DMS153 treated with DMSO at 0.1 percent for 48 hours (cell line): Measurements from ENCODE around the gene OGA.

Source experiments
- DNase-seq: peaks from one replicate; lab custom pipeline; 2025; ENCODE audit not compliant: unreplicated experiment; lab: John Stamatoyannopoulos, UW

The OGA gene

DNA sequence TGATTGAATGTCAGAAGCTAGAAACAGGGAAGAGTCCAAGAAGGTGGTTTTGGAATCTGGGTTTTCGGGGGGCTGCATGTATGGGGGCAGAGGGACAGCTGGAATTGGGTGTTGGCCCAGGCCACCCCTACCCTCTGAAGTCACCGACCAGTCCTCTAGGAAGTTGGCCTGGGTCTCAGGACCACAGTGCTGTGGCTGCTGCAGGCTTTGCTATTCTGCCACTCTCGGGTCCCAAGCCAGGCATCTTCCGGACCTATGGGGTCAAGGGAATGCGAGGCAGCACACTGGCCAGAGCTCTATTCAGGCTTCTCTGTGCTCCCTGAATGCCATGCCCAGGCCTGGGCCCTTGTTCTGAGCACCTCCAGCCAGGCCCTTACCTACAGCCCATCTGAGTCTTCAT is 55.5 kb downstream of the OGA start:
- DNase-seq: no peak

DNA sequence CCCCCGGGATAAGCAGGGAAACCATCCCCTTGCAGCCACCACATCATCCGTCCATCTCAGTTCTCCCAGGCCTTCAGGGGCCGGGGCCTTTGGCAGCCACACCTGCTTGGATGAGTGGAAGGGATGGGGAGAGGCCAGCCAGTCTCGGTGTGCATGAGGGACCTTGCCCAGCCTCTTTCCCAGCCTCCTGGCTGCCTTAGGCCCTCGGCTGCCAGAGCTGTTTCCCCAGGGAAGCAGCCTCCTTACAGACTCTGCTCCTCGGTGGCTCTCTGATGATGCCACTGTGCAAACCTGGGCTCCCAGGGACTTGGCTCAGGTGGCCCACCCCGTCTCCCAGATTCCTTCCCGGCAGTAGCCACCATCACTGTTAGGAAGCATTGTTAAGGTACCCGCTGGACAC is 57.0 kb downstream of the OGA start:
- no peak for DNase-seq

DNA sequence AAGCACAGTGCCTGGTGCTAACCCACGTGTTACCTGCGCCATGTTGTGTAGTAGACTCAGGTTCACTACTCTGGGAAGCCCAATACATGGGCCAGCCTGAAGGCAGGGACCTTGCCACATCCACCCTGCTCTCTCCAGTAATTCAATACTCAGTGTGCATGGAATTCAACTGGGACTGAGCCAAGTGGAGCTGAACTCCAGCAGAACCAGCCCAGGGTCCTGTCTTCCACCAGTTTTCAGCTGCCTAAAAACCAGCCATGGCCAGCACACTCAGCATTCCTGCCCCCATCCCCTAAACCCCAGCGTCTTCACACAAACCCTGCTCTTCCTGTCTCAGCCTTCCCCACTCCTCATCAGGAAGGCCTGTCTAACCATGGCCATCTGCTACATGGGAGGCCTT is 57.7 kb downstream of the OGA start:
- no peak for DNase-seq

DNA sequence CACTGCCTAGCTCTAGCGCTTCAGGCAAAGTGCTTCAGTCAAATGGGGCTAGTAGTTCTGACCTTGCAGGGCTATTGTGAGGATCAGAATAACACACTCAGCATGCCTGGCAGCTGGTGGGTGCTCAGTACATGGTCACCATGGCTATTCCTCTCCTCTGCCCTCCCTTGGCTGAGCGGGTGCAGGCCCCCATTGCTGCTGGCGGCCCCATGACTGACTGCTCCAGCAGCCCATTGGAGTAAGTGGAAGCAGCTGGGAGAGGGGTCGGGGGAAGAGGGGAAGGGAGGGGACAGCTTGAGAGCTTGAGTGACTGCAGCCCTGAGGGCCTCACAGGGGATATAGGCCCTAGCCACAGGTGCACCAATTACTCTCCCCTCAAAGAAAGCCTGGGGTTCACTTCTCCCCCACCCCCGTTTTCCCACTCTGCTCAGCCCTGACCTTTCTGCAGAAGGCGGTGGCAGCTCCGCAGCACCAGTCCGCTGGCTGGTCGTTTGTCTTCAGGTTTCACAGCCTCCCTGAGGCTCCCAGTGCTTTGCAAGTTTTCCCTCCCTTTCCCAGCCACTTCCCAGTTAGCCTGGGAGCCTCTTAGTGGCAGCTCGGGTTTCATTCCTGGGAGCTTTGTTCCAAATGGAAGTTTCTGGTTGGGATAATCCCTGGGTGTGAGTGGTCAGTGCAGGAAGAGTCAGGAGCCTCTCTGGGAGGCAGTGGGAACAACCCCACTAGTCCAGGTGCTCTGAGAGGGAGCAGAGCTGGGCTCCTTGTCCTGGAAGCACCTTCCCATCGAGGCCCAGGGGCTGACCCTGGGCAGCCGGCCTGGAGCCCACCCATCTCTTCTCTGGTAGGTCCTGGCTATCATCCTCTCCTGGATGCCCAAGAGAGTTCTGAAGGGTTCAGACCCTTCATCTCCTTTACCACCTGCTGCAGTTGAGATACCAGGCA is 58.7 kb downstream of the OGA start:
- no peak for DNase-seq

DNA sequence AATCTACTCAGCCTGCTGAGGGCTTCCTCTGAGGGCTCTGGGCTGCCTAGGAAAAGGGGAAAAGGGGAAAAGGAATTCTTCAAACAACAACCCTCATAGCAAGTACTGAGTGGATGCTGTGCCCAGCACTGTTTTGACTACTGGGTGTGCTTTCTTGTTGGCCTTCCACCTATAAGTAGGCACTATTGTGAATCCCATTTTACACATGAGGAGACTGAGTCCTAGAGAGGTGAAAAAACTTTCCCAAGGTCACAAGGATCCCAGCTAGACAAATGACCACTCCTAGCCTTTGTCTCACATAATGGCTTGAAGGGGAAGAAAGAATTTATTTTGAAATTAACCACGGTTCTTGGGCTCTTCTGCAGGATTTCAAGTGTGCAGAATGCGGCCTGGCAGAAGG is 59.4 kb downstream of the OGA start:
- no peak for DNase-seq

DNA sequence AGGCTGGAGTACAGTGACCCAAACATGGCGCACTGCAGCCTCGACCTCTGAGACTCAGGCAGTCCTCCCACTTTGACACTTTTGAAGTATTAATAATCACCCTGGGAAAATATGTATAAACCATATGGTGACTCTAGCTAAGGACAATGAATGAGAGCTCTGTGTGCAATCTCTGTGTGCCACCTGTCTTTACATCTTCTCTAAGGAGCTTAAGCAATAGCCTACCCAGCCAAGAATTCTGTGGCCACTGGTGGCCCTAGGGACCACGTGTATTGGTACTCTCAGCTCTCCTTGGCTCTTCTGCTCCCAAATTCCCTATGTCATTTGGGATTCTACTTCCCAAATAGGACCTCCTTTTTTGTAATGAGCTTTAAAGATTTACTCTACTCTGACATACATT is 66.0 kb downstream of the OGA start:
- no peak for DNase-seq

DNA sequence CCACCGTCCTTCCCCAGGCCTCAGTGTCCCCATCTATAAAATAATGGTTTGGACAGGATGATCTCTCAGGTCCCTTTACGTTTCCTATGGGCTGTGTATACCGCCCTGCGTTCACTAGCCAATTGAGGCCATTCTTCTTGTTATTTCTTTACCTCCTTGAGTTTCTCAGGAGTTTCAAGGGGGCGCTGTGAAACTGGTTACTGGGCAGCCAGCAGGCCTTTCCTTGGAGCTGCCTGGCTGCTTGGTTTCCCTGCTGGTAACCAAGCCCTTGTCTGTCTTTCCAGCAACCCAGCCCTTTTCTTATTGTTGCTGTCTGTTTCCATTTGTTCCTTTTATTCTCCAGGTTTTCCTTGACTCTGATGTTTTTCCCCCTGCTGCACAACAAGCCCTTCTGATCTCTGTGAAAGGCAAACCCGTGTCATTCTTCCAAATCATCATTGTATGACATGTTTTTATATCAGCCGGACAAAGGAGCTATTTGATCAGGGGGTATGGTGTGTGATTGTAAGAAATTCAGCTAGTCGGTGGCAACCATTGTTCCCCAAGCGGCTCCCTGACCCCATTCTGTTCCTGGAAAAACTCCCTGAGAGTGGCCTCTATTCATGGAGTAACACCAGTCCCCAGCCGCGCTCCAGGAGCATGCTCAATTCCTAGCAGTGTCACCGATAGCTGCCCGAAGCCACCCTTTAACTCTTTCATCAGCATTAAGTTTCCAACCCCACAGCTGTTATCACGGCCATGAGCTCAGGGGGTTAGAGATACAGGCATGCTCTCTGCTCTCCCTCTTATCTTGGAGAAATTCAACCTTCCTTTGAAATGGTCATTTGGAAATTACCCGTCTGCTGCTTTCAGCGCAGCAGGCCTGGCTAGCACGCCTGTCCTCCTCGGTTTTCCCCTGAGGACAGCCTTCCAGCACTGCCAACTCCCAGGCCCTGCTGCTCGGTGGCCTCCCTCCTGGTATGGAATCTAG is 68.9 kb downstream of the OGA start:
- no peak for DNase-seq

DNA sequence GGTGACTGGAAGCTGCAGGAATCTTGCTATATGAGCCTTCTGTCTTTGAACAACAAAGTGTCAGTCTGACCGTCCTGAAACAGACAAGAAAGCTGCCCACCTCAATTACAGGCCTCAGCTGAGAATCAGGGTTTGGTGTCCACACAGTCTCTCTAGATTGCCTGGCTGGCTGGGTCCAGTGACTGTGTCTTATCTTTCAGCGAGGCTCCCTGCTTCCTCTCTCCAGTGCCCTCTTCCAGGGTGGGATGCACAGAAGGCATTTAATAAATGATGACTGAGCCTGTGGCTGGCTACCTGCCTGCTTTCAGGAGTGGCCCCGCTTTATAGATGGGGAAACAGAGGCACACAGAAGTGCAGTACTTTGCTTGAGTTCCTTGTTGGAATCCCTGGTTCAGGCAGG is 69.7 kb downstream of the OGA start:
- no peak for DNase-seq

DNA sequence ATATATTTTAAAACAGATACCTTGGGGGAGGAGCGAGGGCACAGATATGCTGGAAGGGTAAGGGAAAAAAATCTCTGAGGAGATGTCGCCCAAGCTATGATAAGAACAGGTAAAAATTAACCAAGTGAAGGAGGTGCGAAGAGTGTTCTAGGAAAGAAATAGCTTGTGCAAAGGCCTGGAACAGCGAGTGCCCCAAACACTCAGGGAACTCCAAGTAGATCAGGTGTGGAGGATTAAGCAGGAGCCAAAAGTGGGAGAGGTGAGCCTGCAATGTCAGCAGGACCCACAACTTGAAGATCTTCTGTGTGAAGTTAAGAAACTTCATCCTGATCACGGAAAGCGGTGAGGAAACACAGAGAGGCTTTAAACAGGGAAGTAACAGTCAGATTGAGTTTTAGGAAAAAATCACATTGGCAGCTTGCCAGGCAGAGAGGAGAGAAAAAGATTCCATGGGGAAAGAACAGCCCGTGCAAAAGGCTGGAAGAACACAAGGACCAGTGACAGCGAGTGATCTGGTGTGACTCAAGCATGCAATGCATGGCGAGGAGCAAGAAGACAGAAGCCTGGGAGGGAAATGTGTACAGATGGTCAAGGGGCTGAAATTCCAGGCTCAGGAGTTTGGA is 73.1 kb downstream of the OGA start:
- no peak for DNase-seq

DNA sequence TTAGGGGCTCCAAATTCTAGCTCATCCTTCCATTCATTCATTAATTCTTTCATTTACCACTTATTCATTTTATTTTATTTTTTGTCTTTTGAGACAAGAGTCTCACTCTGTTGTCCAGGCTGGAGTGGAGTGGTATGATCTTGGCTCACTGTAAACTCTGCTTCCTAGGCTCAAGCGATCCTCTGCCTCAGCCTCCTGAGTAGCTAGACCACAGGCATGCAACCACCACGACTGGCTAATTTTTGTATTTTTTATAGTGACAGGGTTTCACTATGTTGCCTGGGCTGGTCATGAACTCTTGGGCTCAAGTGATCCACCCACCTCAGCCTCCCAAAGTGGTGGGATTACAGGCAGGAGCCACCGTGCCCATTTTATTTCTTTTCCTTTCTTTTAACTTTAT is 74.0 kb downstream of the OGA start:
- DNase-seq: no peak

DNA sequence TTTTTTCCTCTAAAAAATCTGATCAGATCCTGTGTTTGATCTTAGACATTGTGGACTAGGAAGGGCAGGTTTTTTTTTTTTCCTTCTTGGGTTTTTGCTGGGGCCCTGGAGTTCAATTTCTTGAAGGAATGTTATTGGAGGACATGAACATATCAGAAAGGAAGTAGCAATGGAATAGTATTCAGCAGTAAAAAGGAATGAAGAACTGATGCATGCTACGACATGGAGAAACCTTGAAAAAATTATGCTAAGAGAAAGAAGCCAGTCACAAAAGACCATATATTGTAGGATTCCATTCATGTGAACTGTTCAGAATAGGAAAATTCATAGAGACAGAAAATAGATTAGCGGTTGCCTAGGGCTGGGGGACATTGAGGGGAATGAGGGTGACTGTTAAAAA is 76.3 kb downstream of the OGA start:
- no peak for DNase-seq

DNA sequence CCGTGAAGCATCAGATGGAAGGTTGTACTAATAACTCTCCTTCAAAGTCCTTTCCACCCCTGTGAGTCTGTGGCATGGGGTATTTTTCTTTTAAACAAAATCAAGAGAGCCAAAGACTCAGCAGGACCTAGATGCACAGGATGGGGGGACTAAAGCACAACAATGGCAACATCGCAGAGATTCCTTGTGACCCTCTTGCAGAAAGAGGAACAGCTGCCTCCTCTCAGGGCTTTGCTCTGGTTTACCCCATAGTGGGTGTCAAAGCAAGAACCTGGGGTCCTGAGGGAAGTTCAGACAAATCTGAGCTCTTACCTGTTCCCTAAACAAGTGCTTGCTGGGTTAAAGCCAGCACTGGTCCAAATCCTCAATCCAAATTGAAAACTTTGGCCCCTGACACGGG is 81.6 kb downstream of the OGA start:
- no peak for DNase-seq
